COR-L47 (cell line): ENCODE data around the gene SYNDIG1.

ENCODE experiments used
- DNase-seq: peaks from one replicate; lab custom pipeline; 2025; lab: John Stamatoyannopoulos, UW

SYNDIG1 gene

GRCh38 chr20:24448170-24448569, 21.3 kb upstream of the SYNDIG1 start:
- DNase-seq = no peak

- DNase-seq = no peak
Measured at GRCh38 chr20:24449026-24449720, 20.3 kb upstream of the SYNDIG1 start.

DNA sequence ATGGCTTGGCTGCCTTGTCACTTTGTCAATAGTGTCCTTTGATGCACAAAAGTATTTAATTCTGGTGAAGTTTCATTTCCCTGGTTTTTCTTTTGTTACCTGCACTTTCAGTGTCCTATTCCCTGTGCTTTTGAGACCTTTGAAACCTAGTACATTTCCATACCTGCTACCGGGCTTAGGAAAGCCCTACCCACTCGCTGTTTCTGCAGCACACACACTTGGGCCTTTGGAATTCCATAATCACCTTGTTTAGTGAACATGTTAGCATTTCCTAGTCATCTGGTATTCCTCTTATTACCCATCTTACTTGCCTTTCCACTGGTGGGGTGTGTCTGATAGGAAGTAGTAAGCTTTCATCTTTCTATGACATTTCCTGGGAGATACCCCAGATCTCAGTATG, 19.3 kb upstream of the SYNDIG1 start:
- no peak for DNase-seq

- no peak for DNase-seq
Measured at GRCh38 chr20:24450624-24451376, 18.6 kb upstream of the SYNDIG1 start.

DNA sequence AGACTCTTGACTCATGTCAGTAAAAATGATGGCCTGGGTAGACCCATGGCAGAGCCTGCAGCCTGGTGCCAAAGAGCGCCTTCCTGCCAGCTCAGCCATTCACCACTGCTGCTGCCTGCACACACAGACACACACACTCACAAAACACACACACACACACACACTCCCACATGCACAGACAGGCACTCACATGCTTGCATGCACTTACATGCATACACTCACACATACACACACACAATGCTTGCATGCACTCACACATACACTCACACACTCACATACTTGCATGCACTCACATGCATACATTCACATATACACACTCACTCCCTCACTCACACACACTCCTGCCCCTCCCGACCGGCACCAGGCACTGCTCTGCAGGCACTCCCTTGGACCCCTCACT, 18.0 kb upstream of the SYNDIG1 start:
- DNase-seq = no peak

- DNase-seq = no peak
Measured at GRCh38 chr20:24452016-24452415, 17.4 kb upstream of the SYNDIG1 start.

- no peak for DNase-seq
Measured at GRCh38 chr20:24452498-24453127, 16.8 kb upstream of the SYNDIG1 start.

DNA sequence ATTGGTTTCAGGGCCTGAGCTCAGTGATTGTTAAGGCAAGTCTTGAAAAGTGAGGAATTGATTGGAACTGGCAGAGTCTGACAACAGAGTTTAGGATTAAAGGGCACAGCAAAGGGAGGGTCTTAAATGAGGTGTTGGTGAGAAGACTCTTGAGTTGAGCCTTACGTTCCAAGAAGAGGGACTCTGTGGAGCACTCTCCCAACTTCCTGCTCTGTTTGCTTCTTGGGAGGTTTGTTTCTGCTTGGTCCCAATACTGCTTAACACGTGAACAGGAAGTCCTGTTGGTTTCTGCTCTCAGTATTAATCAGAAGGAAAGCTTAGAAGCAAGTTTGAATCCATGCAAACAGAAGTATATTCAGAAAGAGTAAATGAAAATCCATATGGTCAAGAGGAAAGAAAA, 15.6 kb upstream of the SYNDIG1 start:
- DNase-seq = no peak

GRCh38 chr20:24455081-24455480, 14.3 kb upstream of the SYNDIG1 start:
- DNase-seq = no peak

GRCh38 chr20:24456398-24456781, 13.0 kb upstream of the SYNDIG1 start:
- DNase-seq = no peak

DNA sequence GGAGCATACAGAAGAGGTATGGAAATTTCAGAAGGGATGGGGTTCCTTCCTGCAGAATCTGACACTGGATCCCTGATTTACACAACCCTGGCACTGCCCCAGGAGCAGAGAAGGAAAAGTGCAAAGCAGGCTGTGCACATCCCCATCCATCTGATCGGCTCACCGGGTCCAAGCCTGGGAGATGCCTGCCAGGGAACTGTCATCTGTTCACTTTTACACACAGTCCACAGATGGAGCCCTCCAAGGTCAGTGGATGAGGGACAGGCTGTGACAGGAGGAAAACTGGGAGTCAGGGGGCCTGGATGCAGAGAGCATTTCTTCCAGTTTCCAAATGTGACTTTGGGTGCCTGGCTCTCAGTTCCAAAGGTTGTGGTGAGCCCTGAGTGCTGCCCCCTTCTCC, 11.0 kb upstream of the SYNDIG1 start:
- DNase-seq = no peak

- no peak for DNase-seq
Measured at GRCh38 chr20:24459733-24460132, 9.7 kb upstream of the SYNDIG1 start.

DNA sequence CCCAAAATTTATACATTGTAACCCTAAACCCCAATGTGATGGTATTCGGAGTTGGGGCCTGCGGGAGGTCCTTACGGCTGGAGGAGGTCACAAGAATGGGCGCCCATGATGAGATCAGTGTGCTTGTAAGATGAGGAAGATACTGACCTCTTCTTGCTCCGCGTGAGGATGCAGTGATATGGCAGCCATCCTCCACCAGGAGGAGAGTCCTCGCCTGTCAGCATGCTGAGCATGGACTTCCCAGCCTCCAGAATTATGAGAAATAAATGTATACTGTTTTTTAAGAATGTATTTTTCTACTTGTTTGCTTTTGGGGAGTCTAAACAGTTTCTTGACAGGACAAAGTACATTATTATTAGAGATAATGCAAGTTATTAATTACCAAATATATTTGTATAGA, 8.7 kb upstream of the SYNDIG1 start:
- no peak for DNase-seq

DNA sequence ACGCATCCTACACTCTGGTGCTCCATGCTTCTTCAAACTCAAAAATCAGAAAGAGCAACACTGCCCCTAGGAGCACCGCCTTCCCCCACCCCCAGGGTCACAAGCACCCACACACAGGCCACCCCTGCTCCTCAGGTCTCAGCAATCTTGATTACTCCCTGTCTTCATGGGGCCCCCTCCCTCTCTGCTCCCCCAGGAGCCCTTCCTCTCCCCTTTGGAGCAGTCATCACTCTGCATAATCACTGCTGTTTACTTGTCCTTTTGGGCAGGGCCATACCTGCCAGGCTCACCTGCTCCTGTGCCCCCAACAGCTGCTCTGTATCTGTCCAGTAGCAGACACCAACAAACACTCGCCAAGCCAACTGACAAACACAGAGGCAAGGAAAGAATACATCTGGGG, 7.6 kb upstream of the SYNDIG1 start:
- DNase-seq = peak; percentile 29

- DNase-seq = no peak
Measured at GRCh38 chr20:24462460-24463010, 6.9 kb upstream of the SYNDIG1 start.

- DNase-seq = no peak
Measured at GRCh38 chr20:24465159-24465558, 4.3 kb upstream of the SYNDIG1 start.

DNA sequence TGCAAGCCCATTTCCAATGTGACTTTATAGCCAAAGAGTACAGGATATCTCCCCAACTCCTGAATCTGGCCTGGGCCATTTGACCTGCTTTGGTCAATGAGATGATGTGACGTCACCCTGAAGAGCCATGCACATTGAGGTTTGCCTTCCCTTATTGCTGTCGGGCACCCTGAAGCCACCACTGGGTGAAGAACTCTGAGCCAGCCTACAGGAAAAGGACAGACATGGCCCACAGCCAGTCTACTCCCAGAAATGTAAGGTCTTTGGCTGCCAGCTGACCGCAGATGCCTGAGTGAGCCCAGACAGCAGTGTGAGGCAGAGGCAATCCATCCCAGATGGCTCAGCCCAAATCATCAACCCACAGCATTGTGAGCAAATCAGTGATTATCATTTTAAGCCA, 3.7 kb upstream of the SYNDIG1 start:
- DNase-seq = no peak

DNA sequence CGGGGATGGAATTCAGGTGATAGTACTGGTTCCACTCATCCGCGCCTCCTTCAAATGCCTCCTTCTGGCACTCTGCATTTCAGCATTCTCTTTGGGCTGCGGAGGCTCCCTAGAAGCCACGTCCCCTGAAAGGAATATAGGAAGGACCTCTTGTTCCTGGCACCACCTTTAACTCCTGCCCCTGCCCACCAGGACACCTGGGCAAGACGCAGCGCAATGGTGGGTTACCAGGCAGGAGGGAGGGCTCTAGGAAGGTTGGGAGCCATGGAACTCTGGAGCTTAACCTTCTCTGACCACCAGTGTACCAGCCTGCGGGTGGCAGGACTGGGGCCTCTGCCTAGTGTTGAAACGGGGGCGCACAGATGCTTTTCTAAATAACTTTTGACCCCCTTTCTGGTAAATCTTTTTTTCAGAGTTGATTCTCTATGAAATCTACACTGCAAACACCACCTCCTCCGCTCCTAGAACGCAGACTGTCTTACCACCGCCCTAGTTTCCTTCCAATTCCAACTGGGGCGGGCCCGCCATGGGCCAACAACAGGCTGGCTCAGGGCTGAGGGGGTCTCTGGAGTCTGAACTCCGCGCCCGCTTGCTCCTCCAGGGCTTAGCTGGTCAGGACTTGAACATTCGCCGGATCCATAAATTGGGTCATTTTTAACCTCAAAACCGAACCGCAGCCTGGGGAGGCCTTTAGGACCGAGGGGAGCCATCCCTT, 871 bp upstream of the SYNDIG1 start:
- no peak for DNase-seq

- DNase-seq = peak; percentile 57
Measured at GRCh38 chr20:24469894-24470745, 691 bp downstream of the SYNDIG1 start.

GRCh38 chr20:24470746-24471582, 1.5 kb downstream of the SYNDIG1 start:
- DNase-seq = peak; percentile 27
